ENCODE data around the gene CFAP52.

DNA sequence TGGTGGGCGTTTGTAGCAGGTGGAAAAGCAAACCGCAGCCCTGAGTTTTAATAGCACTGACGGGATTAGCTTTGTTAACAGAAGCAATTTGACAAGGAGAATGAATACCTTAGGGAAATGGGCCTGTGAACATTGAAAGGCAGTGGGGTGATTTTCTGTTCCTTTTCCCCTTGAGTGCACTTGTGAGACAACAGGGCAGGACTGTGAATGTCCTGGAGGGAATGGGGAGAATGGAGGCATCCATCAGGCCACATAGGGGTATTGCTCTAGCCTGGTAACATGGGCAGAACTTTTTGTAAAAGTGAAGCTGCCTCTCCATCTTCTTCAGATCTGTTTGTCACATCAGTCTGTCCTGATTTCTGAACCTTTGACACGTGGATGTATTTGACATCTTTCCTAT, 95.1 kb downstream of the CFAP52 start:
- TF ChIP-seq ARNT (IDR thresholded peaks at IDR 0.05) (no peak), MEF2D (CRISPR knock-in tag; IDR thresholded peaks at IDR 0.05) (no peak)
- TF ChIP-seq, protein P1, sequence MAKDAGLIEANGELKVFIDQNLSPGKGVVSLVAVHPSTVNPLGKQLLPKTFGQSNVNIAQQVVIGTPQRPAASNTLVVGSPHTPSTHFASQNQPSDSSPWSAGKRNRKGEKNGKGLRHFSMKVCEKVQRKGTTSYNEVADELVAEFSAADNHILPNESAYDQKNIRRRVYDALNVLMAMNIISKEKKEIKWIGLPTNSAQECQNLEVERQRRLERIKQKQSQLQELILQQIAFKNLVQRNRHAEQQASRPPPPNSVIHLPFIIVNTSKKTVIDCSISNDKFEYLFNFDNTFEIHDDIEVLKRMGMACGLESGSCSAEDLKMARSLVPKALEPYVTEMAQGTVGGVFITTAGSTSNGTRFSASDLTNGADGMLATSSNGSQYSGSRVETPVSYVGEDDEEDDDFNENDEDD (CRISPR knock-in tag; IDR thresholded peaks at IDR 0.05; ENCODE audit: borderline replicate concordance), result no peak
